Panc1 (cell line): ENCODE results near the gene CISD3. TPM values are rescaled to one million over a fixed set of nuclear protein-coding genes. Genes with fewer than 3 reads are reported as not detected.

Source experiments
- ATAC-seq: fragments of 200-7000 bp; cut with Tn5 transposase; 2 replicates; pipeline ENCODE4 v1.9.1; 2020; ENCODE audit warnings: mild to moderate bottlenecking, moderate library complexity
- BruUV-seq: library from RNA; stranded (reverse); fragments of 400-500 nt; replicated peaks from 2 replicates; lab custom pipeline; 2021; lab: Mats Ljungman, UMichigan
- CTCF ChIA-PET: fragments of 300-600 bp; sonication (Branson Sonifier 250); formaldehyde crosslinking; loops from one replicate; lab custom pipeline; 2022; ENCODE audit warnings: antibody characterized with exemption; lab: Charles Lee
- POLR2A ChIA-PET: fragments of 300-600 bp; sonication (Branson Sonifier 250); formaldehyde crosslinking; loops from one replicate; lab custom pipeline; 2022; ENCODE audit warnings: antibody characterized with exemption; lab: Charles Lee
- DNase-seq: peaks from one replicate; pipeline ENCODE4 v3.0.0-alpha.2; 2010; ENCODE audit warnings: low read depth, low spot score
- H3K27ac ChIP-seq: 2 replicates; pipeline ENCODE4 v1.5.1; 2011; ENCODE audit warnings: mild to moderate bottlenecking, low read length, inconsistent platforms
- H3K27me3 ChIP-seq: fragments of 200-500 bp; sonication (Bioruptor generic); 2 replicates; pipeline ENCODE4 v1.6.0; 2014; ENCODE audit warnings: low read length, inconsistent platforms; ENCODE audit not compliant: control insufficient read depth, insufficient read depth
- H3K36me3 ChIP-seq: fragments of 200-500 bp; sonication (Bioruptor generic); 2 replicates; pipeline ENCODE4 v1.5.1; 2014; ENCODE audit warnings: inconsistent platforms, mild to moderate bottlenecking, low read length, moderate library complexity; ENCODE audit not compliant: control insufficient read depth, insufficient read depth
- H3K4me1 ChIP-seq: 2 replicates; pipeline ENCODE4 v1.5.1; 2011; ENCODE audit warnings: inconsistent platforms, mild to moderate bottlenecking, low read length, moderate library complexity; ENCODE audit not compliant: control insufficient read depth, insufficient read depth
- H3K4me3 ChIP-seq, 2 experiments: 2 replicates each; pipeline ENCODE4 v1.5.1; 2011 to 2012; ENCODE audit warnings: low read depth in 2 of 2, low read length in 2 of 2, mild to moderate bottlenecking in 2 of 2, inconsistent platforms in 1 of 2, moderate library complexity in 1 of 2
- H3K9me3 ChIP-seq: fragments of 200-500 bp; sonication (Bioruptor generic); 2 replicates; pipeline ENCODE4 v1.5.1; 2014; ENCODE audit warnings: low read depth, mild to moderate bottlenecking, inconsistent platforms, low read length, moderate library complexity; ENCODE audit not compliant: control insufficient read depth, insufficient read depth
- CTCF ChIP-seq: fragments of 450-650 bp; IDR thresholded peaks from 2 replicates; pipeline ENCODE4 v1.5.1; 2017; ENCODE audit warnings: mild to moderate bottlenecking
- POLR2AphosphoS5 ChIP-seq: IDR thresholded peaks from 2 replicates; pipeline ENCODE4 v1.6.1; 2012; ENCODE audit warnings: mild to moderate bottlenecking, low read depth, low read length, moderate library complexity
- REST ChIP-seq, 2 experiments: IDR thresholded peaks; 2 replicates each; pipeline ENCODE4 v1.6.1; 2011 to 2012; ENCODE audit warnings: low read depth in 2 of 2, control low read depth in 1 of 2, low read length in 1 of 2, mild to moderate bottlenecking in 1 of 2, moderate library complexity in 1 of 2; ENCODE audit not compliant: insufficient read depth in 1 of 2
- SIN3A ChIP-seq: IDR thresholded peaks from 2 replicates; pipeline ENCODE4 v1.6.1; 2012; ENCODE audit warnings: low read depth, mild to moderate bottlenecking, low read length, moderate library complexity, borderline replicate concordance; ENCODE audit not compliant: insufficient read depth
- TCF7L2 ChIP-seq: IDR thresholded peaks from 2 replicates; pipeline ENCODE4 v1.6.1; 2011; ENCODE audit warnings: mild to moderate bottlenecking, low read depth, low read length, inconsistent platforms
- in situ Hi-C: cut with HindIII; loops from 2 replicates; pipeline ENCODE4 v1.10.0; 2016; ENCODE audit warnings: low sequenced_read_pairs, low pct_unique_long_range_greater_than_20kb
- intact Hi-C: fragments of 100-400 bp; cut with micrococcal nuclease; formaldehyde crosslinking; loops from one replicate; pipeline ENCODE4 v1.10.0; 2022; ENCODE audit not compliant: unreplicated experiment
- total RNA-seq: library from RNA; stranded (reverse); gene quantifications from one replicate; pipeline ENCODE4 v1.2.1, GENCODE V29; 2021; ENCODE audit not compliant: unreplicated experiment

Gene CISD3
- total RNA-seq, 1 experiment from 2014 or later = 45.0 TPM

GRCh38 chr17:38738686-38739085 is 8.5 kb downstream of the CISD3 start:
- CTCF ChIA-PET = interaction anchor here (0.5 kb wide), 1 partner anchor 225 kb away, joined by 4 read pairs; no protein-coding TSS in a partner anchor
- intact Hi-C loops = no loop called here
- H3K36me3 ChIP-seq = no peaks in the 10 kb centered on the region; the same call in 1 of the 2 replicates
- TF ChIP-seq CTCF (no peak), SIN3A (no peak)
- H3K27ac ChIP-seq = no peak overlapping the region
- no peak for ATAC-seq
- DNase-seq = no peak
- H3K27me3 ChIP-seq = no peaks in the 10 kb centered on the region
- no TSS peak for BruUV-seq
- POLR2A ChIA-PET = no interaction called here
- H3K4me3 ChIP-seq = no peak overlapping the region
- H3K4me1 ChIP-seq = peaks cover 31% of the 10 kb centered on the region
- no peaks in the 10 kb centered on the region for H3K9me3 ChIP-seq
- in situ Hi-C loops = no loop called here

GRCh38 chr17:38739305-38739704 is 9.2 kb downstream of the CISD3 start:
- ATAC-seq (no peak), DNase-seq (no peak)
- Histone ChIP-seq H3K36me3 (no peaks in the 10 kb centered on the region; the same call in 1 of the 2 replicates), H3K4me1 (peaks cover 31% of the 10 kb centered on the region), H3K27ac (no peak overlapping the region), H3K27me3 (no peaks in the 10 kb centered on the region), H3K9me3 (no peaks in the 10 kb centered on the region), H3K4me3 (no peak overlapping the region)
- intact Hi-C loops (no loop called here), in situ Hi-C loops (no loop called here)
- BruUV-seq = no TSS peak
- CTCF ChIA-PET = interaction anchor here (0.5 kb wide), 1 partner anchor 226 kb away, joined by 4 read pairs; no protein-coding TSS in a partner anchor
- POLR2A ChIA-PET = no interaction called here
- TF ChIP-seq POLR2AphosphoS5 (no peak), TCF7L2 (no peak), SIN3A (no peak), REST (IDR thresholded peaks at IDR 0.05; ENCODE audit: insufficient read depth in 1 of 2, low read depth in 2 of 2, low read length in 1 of 2) (no peak), CTCF (no peak)
